ENCODE data around the gene ATRN. TPM values are rescaled to one million over a fixed set of nuclear protein-coding genes. Genes with fewer than 3 reads are reported as not detected.
"Not testable (repeated sequence)": the region's sequence is repeated elsewhere in the genome, so short reads cannot be mapped to it uniquely, and the experiment has no call there.

Gene ATRN
- total RNA-seq, 1 donor from 2014 or later, result 30.0 TPM

DNA sequence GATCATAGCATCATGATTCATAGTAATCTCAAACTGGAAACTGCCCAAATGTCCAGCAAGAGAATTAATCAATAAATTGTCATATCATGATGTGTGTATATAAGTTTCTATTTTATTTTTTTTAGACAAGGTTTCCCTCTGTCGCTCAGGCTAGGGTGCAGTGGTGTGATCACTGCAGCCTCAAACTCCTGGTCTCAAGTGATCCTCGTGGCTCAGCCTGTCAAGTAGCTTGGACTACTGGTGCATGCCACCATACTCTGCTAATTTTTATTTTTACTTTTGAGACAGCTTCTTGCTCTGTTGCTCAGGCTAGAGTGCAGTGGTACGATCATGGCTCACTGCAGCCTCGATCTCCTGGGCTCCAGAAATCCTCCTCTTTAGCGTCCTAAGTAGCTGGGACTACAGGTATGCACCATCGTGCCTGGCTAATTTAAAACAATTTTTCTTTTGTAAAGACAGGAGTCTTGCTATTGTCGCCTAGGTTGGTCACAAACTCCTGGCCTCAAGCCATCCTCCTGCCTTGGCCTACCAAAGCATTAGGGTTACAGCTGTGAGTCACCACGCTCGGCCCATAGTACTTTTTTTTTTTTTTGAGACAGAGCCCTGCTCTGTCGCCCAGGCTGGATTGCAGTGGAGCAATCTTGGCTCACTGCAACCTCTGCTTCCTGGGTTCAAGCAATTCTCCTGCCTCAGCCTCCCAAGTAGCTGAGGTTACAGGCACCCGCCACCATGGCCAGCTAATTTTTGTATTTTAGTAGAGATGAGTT lies 8.7 kb upstream of the ATRN start:
- ATAC-seq (ENCODE audit: poor library complexity) (no peak), DNase-seq (no peak)
- intact Hi-C loops (cut with DNase I), result no loop called here

DNA sequence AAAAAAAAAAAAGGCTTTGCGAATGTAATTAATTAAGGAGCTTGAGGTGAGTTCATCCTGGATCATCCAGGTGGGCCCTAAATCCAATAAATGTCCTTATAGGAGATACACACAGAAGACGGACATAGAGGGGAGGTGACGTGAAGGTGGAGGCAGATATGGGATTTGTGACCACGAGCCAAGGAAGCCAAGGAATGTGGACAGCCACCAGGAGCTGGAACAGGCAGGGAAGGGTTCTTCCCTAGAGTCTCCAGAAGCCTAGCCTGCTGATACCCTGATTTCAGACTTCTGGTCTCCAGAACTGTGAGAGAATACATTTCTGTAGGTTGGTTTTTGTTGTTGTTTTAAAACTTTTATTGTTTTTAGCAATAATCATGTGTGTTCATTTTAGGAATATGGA lies 6.7 kb upstream of the ATRN start:
- DNase-seq (no peak), ATAC-seq (ENCODE audit: poor library complexity) (no peak)
- intact Hi-C loops (cut with DNase I), result no loop called here

DNA sequence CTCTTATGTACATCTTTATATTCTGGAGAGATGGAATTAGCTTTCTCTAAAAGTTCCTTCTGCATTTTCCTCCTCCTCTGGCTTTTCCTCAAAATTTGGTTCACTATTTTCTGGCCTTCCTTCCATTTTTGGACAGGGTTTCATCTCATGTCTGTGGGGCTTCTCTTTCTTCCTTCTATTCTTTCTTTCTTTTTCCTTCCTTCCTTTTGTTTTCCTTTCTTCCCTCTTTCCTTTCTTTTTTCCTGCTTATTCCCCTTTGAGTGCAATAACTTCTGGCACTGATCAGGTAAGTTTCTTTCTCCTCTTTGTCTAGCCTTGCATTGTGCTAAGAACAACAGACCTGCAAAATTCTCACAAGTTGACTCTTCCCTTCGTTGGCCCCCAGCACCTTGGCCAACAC lies 5.5 kb upstream of the ATRN start:
- no peak for ATAC-seq (ENCODE audit: poor library complexity)
- DNase-seq, result no peak
- intact Hi-C loops (cut with DNase I), result no loop called here

DNA sequence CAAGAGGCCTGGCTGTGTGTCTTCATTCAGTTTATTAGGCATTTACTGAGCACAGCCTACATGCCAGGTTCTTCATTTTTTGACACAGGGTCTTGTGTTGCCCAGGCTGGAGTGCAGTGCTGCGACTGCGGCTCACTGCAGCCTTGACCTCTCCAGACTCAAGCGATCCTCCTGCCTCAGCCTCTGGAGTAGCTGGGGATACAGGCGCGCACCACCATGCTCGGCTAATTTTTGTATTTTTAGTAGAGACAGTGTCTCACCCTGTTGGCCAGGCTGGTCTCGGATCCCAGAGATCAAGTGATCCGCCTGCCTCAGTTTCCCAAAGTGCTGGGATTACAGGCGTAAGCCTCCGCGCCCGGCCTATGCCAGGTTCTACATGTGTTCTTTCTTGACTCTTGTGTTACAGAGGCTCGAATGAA lies 601 bp upstream of the ATRN start:
- no peak for ATAC-seq (ENCODE audit: poor library complexity)
- DNase-seq, result no peak
- intact Hi-C loops (cut with DNase I), result loop anchor here (10.0 kb wide), 1 partner anchor 65 kb away; the partner anchor contains the start of gene DNAAF9

DNA sequence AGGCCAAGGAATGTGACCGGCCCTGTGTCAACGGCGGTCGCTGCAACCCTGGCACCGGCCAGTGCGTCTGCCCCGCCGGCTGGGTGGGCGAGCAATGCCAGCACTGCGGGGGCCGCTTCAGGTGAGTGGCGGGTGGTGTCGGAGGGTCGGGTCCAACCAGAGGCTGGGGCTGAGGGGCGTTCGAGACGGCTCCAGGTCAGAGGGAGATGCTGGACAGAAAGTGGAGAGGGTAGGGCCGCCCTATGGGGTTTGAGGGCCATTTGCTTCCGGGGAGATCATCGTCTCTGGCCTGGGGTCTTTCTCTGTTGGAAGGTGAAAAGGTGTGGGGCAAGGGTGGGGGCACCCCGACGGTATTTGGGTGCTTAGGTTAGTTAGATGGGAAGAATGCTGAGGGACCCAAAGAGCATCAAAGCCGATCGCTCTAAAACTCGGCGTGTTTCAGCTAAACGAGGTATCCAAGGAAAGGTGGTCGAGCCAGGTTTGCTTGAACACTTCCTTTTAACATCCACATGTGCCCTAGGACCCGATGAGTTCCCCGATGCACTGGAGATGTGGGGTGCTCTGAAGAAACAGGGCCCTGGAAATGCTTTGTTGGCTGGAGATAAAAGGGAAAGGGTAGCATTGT lies 691 bp downstream of the ATRN start:
- intact Hi-C loops (cut with DNase I), result loop anchor here (10.0 kb wide), 1 partner anchor 67 kb away; the partner anchor contains the start of gene DNAAF9
- DNase-seq (no peak), ATAC-seq (ENCODE audit: poor library complexity) (no peak)

DNA sequence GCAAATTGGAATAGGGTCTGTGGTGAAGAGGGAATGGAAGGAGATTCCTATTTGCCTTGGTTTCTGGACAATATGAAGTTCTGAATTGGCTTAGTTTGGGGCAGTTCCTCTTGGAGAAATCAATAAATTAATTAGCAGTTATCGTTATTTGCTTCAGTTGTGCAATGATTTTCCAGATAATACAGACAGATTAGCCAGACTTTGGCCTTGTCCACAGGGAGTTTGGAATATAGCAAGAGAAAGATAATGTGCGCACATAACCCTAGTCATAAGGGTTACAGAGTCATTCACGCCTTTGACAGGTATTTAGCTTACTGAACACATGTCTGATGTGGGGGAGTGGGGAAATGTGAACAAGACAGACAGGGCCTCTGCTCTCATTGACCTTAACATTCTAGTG lies 1.3 kb downstream of the ATRN start:
- intact Hi-C loops (cut with DNase I), result loop anchor here (10.0 kb wide), 1 partner anchor 67 kb away; the partner anchor contains the start of gene DNAAF9
- DNase-seq (no peak), ATAC-seq (ENCODE audit: poor library complexity) (no peak)

DNA sequence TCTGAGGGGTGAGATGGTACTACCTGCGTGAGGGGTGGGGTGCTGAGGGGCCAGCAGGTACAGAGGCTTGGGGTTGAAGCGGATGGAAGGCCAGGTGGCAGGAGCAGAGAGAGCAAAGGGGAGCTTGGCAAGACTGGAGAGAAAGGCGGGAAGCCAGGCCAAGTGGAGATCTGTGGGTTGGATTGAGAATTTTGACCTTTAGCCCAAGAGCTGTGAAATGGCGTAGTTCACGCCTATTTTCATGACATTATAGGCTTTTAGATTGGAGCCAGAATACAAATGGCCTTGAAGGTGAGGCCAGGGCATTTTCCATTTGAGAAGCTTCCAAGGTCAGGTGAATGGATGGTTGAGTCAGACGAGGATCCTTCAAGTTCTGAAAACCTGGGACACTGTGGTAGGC lies 2.5 kb downstream of the ATRN start:
- no peak for DNase-seq
- intact Hi-C loops (cut with DNase I), result loop anchor here (10.0 kb wide), 1 partner anchor 69 kb away; the partner anchor contains the start of gene DNAAF9
- no peak for ATAC-seq (ENCODE audit: poor library complexity)

DNA sequence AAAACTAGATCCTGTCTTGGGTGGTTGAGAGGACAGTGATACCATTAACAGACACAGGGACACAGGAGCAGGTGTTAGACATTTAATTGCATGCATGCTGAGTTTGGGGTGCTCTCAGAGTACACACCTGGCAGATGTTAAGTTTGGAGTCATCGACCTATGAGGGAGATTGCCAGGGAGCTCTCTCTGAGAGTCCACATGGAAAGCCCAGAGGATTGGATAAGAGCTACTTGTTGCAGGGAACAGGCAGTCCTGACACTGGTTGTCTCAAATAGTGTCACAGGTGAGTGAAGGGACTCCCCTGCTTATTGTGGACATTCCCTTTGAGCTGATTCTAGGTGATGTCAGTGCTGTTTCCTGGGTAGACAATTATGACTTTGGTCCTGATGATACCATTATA lies 3.1 kb downstream of the ATRN start:
- DNase-seq (no peak), ATAC-seq (ENCODE audit: poor library complexity) (no peak)
- intact Hi-C loops (cut with DNase I), result loop anchor here (10.0 kb wide), 1 partner anchor 69 kb away; the partner anchor contains the start of gene DNAAF9

DNA sequence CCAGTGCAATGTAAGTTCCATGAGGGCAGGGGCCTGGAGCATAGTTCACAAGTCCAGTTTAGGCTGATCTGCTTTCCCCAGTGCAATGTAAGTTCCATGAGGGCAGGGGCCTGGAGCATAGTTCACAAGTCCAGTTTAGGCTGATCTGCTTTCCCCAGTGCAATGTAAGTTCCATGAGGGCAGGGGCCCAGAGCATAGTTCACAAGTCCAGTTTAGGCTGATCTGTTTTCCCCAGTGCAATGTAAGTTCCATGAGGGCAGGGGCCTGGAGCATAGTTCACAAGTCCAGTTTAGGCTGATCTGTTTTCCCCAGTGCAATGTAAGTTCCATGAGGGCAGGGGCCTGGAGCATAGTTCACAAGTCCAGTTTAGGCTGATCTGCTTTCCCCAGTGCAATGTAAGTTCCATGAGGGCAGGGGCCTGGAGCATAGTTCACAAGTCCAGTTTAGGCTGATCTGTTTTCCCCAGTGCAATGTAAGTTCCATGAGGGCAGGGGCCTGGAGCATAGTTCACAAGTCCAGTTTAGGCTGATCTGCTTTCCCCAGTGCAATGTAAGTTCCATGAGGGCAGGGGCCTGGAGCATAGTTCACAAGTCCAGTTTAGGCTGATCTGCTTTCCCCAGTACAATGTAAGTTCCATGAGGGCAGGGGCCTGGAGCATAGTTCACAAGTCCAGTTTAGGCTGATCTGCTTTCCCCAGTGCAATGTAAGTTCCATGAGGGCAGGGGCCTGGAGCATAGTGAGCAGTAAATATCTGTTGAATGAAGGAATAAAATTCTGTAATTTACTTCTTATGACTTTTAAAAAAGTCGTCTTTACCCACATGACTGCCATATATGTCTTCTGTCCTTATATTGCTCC lies 6.4 kb downstream of the ATRN start:
- intact Hi-C loops (cut with DNase I), result loop anchor here (10.0 kb wide), 1 partner anchor 72 kb away; the partner anchor contains the start of gene DNAAF9
- not testable (repeated sequence) for ATAC-seq (ENCODE audit: poor library complexity); DNase-seq

DNA sequence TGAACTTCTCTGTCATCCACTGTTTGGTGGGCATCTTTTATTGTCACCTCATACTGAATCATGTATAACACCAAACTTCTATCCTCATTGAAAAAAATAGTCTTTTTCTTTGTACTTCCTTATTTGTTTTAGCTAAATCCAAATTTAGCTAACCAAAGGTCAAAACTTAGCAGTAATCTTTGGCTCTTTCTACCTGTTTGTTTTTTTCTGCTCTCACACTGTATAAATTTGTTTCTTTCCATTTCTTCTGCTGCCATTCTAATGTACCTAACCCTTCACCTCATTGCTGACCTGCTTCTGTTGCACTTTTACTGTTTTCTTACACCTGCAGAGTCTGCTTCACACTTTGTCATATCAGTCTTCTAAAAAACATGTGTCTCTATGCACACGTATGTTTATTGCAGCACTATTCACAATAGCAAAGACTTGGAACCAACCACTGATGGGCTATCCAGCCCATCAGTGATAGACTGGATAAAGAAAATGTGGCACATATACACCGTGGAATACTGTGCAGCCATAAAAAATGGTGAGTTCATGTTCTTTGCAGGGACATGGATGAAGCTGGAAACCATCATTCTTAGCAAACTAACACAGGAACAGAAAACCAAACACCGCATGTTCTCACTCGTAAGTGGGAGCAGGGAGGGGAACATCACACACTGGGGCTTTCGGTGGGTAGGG lies 7.2 kb downstream of the ATRN start:
- DNase-seq, result no peak
- ATAC-seq (ENCODE audit: poor library complexity), result no peak
- intact Hi-C loops (cut with DNase I), result loop anchor here (10.0 kb wide), 1 partner anchor 73 kb away; the partner anchor contains the start of gene DNAAF9

DNA sequence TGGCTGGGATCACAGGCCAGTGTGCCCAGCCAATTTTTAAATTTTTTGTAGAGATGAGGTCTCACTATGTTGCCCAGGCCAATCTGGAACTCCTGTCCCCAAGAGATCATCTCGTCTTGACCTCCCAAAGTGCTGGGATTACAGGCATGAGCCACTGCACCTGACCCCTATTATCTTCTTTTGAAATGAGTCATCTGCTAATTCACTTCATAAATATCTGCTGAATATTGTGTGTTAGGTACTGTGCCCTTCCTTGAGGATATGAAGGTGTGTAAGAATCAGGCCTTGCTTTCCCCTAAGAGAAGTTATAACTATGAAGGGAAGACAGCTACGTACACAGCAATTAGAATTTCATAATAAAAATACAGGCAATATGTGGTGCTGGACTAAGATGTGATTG lies 8.2 kb downstream of the ATRN start:
- no peak for DNase-seq
- no peak for ATAC-seq (ENCODE audit: poor library complexity)
- intact Hi-C loops (cut with DNase I), result loop anchor here (10.0 kb wide), 1 partner anchor 74 kb away; the partner anchor contains the start of gene DNAAF9

DNA sequence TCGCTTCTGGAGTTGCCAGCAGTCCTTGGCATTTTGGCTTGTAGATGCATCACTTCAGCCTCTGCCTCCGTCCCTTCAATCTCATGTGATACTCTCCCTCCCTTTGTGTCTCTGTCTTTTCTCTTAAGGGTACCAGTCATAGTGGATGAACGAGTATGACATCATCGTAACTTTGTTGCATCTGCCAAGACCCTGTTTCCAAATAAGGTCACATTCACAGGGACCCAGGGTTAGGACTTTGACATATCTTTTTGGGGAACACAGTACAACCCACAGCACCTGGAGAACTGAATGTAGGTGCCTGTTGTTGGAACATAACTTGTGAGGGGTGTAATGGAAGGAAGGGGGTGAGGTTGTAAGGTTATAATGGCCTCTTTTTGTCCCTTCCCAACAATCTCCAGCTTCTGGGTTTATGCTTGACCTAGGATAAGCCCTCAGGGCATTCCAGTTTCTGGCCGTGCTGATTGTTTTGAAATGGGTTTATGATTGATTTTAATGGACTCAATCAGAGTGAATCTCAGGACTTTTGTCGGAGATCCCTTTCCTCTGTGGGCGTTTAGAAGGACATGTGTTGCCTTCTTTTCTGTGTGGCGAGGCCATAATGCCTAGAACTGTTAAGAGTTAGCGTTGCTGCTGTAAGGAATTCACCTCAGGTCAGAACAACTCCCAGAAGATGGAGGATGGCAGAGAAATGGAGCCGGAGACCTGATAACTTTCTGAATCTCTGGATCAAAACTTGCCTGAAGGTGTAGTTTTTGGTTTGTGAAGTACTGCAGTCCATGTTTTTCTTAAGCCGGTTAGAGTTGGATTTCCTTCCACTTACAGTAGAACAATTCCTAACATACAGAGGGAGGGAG lies 9.2 kb downstream of the ATRN start:
- no peak for DNase-seq
- intact Hi-C loops (cut with DNase I), result loop anchor here (10.0 kb wide), 1 partner anchor 75 kb away; the partner anchor contains the start of gene DNAAF9
- no peak for ATAC-seq (ENCODE audit: poor library complexity)

DNA sequence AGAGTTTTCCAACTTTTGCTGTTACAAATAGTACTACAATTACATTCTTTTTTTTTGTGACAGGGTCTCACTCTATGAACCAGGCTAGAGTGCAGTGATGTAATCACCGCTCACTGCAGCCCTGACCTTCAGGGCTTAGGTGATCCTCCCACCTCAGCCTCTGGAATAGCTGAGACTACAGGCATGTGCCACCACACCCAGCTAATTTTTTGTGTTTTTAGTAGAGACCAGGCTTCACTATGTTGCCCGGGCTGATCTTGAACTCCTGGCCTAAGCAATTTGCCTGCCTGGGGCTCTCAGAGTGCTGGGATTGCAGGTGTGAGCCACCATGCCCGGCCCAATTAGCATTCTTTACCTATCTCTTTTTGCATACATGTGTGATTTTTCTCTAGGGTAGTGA lies 12.5 kb downstream of the ATRN start:
- ATAC-seq (ENCODE audit: poor library complexity) (no peak), DNase-seq (no peak)
- intact Hi-C loops (cut with DNase I), result no loop called here

DNA sequence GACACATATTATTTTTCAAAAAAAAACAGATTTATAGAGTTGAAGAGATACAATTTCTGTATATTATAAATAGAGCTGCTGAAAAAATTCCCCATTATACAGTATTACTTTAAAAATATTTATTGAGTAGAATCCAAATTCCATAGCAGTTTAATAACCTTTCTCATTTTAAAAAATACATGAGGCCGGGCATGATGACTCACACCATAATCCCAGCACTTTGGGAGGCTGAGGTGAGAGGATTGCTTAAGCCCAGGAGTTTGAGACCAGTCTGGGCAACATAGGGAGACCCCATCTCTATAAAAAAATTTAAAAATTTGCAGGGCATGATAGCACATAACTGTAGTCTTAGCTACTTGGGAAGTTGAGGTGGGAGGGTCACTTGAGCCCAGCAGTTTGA lies 13.0 kb downstream of the ATRN start:
- no peak for DNase-seq
- no peak for ATAC-seq (ENCODE audit: poor library complexity)

DNA sequence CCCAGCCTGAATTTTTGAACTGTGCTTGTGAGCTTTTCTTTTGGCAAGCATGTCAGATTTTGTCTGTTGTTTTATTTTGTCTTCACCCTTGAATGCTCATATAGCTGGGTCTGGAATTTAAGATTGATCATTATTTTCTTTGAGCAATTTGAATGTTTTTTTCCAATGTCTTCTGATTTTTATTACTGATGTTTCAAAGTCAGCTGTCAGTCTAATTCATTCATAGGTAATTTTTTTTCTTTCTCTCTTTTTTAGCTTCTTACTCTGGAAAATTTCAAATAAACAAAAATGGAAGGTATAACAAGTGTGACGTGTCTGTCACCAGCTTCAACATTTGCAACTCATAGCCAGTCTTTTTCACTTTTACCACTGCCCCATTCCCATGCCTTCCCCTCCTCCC lies 15.1 kb downstream of the ATRN start:
- DNase-seq (no peak), ATAC-seq (ENCODE audit: poor library complexity) (no peak)
- intact Hi-C loops (cut with DNase I), result no loop called here

More for the DNA sequence above, 13.0 kb downstream of the ATRN start:
- intact Hi-C loops (cut with DNase I), result no loop called here

DNA sequence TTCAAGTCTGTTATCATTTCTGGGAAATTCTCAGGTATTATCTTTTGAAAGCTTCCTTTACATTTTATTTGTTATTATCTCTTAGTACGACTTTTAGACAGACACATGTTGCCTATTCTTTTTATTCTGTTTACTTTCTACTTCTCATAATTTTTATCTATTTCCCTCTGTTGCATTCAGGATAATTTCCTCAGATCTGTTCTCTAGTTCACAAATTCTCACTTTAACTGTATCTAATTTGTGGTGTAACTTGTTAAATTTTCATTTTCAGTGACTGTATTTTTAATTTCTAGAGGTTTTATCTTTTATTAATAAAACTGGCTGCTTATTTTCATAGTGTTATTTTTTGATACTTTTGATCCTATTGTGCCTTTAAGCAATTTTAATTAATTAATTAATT lies 16.0 kb downstream of the ATRN start:
- intact Hi-C loops (cut with DNase I), result no loop called here
- ATAC-seq (ENCODE audit: poor library complexity) (no peak), DNase-seq (no peak)

DNA sequence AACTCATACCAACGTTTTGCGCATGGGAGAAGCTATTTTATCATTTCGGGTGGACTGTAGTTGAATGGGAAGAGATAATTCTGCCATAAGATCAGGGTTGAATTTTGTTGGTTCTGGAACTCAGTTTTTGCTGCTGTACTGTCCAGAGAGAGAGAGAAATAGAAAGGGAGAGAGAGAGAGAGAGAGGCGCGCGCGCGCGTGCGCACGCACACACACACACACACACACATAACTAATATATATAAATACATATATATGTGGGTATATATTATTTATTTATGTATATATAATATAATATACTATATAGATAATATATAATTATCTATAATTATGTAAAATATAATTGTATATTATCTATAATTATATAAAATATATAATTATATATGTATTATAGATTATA lies 21.9 kb downstream of the ATRN start:
- ATAC-seq (ENCODE audit: poor library complexity), result no peak
- no peak for DNase-seq
- intact Hi-C loops (cut with DNase I), result no loop called here

DNA sequence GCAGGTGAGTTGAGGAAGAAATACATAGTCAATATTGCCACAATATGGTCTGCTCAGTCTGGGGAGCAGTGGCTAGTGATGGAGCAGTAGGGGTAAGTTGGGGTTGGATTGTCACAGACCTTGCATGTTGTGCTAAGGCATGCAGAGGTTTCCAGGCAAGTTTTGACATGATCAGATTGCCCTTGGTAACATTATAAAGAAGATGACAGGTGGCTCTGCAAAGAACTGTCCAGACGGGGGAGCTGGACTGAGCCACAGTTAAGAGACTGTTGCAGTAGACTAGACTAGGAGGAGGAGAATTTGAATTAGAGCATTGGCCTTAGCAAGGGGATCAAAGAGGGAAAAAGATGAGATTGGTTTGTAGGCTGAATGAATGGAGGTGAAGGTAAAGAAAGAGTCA lies 23.4 kb downstream of the ATRN start:
- intact Hi-C loops (cut with DNase I), result no loop called here
- no peak for ATAC-seq (ENCODE audit: poor library complexity)

More for the DNA sequence above, 23.4 kb downstream of the ATRN start:
- no peak for DNase-seq
